Caco-2 (cell line): ENCODE results near the gene LIN28A. TPM values are rescaled to one million over a fixed set of nuclear protein-coding genes. Genes with fewer than 3 reads are reported as not detected.

Experiments
- BruUV-seq: library from RNA; stranded (reverse); fragments of 400-500 nt; replicated peaks from 2 replicates; lab custom pipeline; 2021; lab: Mats Ljungman, UMichigan
- CTCF ChIA-PET: fragments of 300-600 bp; sonication (Branson Sonifier 250); formaldehyde crosslinking; loops from one replicate; lab custom pipeline; 2022; ENCODE audit warnings: antibody characterized with exemption; lab: Charles Lee
- POLR2A ChIA-PET: fragments of 300-600 bp; sonication (Branson Sonifier 250); formaldehyde crosslinking; loops from one replicate; lab custom pipeline; 2022; ENCODE audit warnings: antibody characterized with exemption; lab: Charles Lee
- DNase-seq, 2 experiments: peaks; one replicate each; pipeline versions ENCODE4 v3.0.0 to v3.0.0-alpha.2; 2020 to 2022
- H3K27me3 ChIP-seq: replicated peaks from 2 replicates; pipeline ENCODE4 v1.6.0; 2011; ENCODE audit warnings: low read length; ENCODE audit not compliant: control insufficient read depth, insufficient read depth
- H3K36me3 ChIP-seq: 2 replicates; pipeline ENCODE4 v1.5.1; 2011; ENCODE audit warnings: low read length; ENCODE audit not compliant: control insufficient read depth, insufficient read depth
- H3K4me1 ChIP-seq: fragments of 250-450 bp; sonication (Bioruptor Pico); 2 replicates; pipeline ENCODE4 v1.5.1; 2020; ENCODE audit warnings: mild to moderate bottlenecking
- H3K4me3 ChIP-seq: 2 replicates; pipeline ENCODE4 v1.5.1; 2011; ENCODE audit warnings: low read depth, mild to moderate bottlenecking, control low read depth, low read length
- H3K9me3 ChIP-seq: fragments of 250-450 bp; sonication (Bioruptor Pico); 2 replicates; pipeline ENCODE4 v1.5.1; 2020; ENCODE audit warnings: mild to moderate bottlenecking, moderate library complexity
- H3K27ac Mint-ChIP-seq: one replicate; pipeline ENCODE4 v1.8.0; 2022; ENCODE audit warnings: mixed read lengths; ENCODE audit not compliant: unreplicated experiment
- H3K27me3 Mint-ChIP-seq: one replicate; pipeline ENCODE4 v1.8.0; 2022; ENCODE audit warnings: mixed read lengths; ENCODE audit not compliant: insufficient read depth, unreplicated experiment
- H3K36me3 Mint-ChIP-seq: one replicate; pipeline ENCODE4 v1.8.0; 2022; ENCODE audit warnings: mild to moderate bottlenecking, mixed read lengths; ENCODE audit not compliant: insufficient read depth, unreplicated experiment
- H3K4me1 Mint-ChIP-seq: one replicate; pipeline ENCODE4 v1.8.0; 2022; ENCODE audit warnings: low read depth, mixed read lengths; ENCODE audit not compliant: unreplicated experiment
- H3K4me3 Mint-ChIP-seq: one replicate; pipeline ENCODE4 v1.8.0; 2022; ENCODE audit warnings: mild to moderate bottlenecking, moderate library complexity, mixed read lengths; ENCODE audit not compliant: unreplicated experiment
- H3K9me3 Mint-ChIP-seq: one replicate; pipeline ENCODE4 v1.8.0; 2022; ENCODE audit warnings: mixed read lengths; ENCODE audit not compliant: unreplicated experiment
- CTCF ChIP-seq, 2 experiments: fragments of 200-600 bp in 1 of 2; IDR thresholded peaks; 1 replicate in 1 of 2; 2 replicates in 1 of 2; pipeline versions ENCODE4 v1.5.1 to v1.8.0; 2011 to 2022; ENCODE audit warnings: antibody characterized with exemption in 1 of 2, control low read depth in 1 of 2, inconsistent platforms in 1 of 2, low read depth in 1 of 2, low read length in 1 of 2, mild to moderate bottlenecking in 1 of 2, moderate library complexity in 1 of 2; ENCODE audit not compliant: insufficient read depth in 1 of 2, severe bottlenecking in 1 of 2, unreplicated experiment in 1 of 2
- intact Hi-C: fragments of 100-400 bp; cut with micrococcal nuclease; formaldehyde crosslinking; loops from one replicate; pipeline ENCODE4 v1.10.0; 2022; ENCODE audit not compliant: unreplicated experiment
- total RNA-seq: library from RNA; stranded (reverse); gene quantifications from 2 replicates; pipeline ENCODE4 v1.2.3, GENCODE V29; 2022

LIN28A gene
- total RNA-seq, 1 experiment from 2014 or later, result 5.7 TPM

- no peak for DNase-seq
- Mint-ChIP-seq H3K27me3 (no peaks in the 10 kb centered on the region), H3K9me3 (no peaks in the 10 kb centered on the region), H3K4me3 (peak overlapping the region; percentile 80), H3K27ac (peak overlapping the region; percentile 24), H3K4me1 (peaks cover 12% of the 10 kb centered on the region), H3K36me3 (peaks cover 68% of the 10 kb centered on the region)
- TF ChIP-seq CTCF (IDR thresholded peaks at IDR 0.05; ENCODE audit: insufficient read depth in 1 of 2, low read depth in 1 of 2, low read length in 1 of 2, severe bottlenecking in 1 of 2, unreplicated experiment in 1 of 2), result no peak
- CTCF ChIA-PET, result interaction anchor here (1.0 to 1.7 kb wide), 4 partner anchors 33 to 54 kb away, joined by 3 to 15 read pairs (median 5); partner anchors contain the start of gene DHDDS
- peaks cover 15% of the 10 kb centered on the region for H3K4me1 ChIP-seq
- no TSS peak for BruUV-seq
- POLR2A ChIA-PET, result interaction anchor here (0.7 to 1.7 kb wide), 3 partner anchors 30 to 39 kb away, joined by 3 to 8 read pairs (median 3); partner anchors contain the start of gene DHDDS
- H3K27me3 ChIP-seq, result no peaks in the 10 kb centered on the region
- H3K9me3 ChIP-seq, result no peaks in the 10 kb centered on the region
- H3K36me3 ChIP-seq, result peaks cover 1% of the 10 kb centered on the region
- H3K4me3 ChIP-seq, result peak overlapping the region; percentile 78
- intact Hi-C loops, result loop anchor here (1.0 to 5.0 kb wide), 2 partner anchors 39 to 119 kb away; partner anchors contain the start of genes CRYBG2 and DHDDS
These were observed 60.4 kb downstream of the LIN28A start for GRCh38 chr1:26470878-26471497.

- H3K36me3 ChIP-seq, result peaks cover 2% of the 10 kb centered on the region
- peak; percentile 77 to 83 for DNase-seq
- Mint-ChIP-seq H3K4me3 (peak overlapping the region; percentile 80), H3K27ac (peak overlapping the region; percentile 88), H3K27me3 (no peaks in the 10 kb centered on the region), H3K36me3 (peaks cover 71% of the 10 kb centered on the region), H3K4me1 (peaks cover 12% of the 10 kb centered on the region), H3K9me3 (no peaks in the 10 kb centered on the region)
- H3K4me3 ChIP-seq, result peak overlapping the region; percentile 78
- ChIA-PET CTCF (interaction anchor here (0.6 to 1.7 kb wide), 4 partner anchors 29 to 149 kb away, joined by 3 to 7 read pairs (median 5); partner anchors contain the start of gene DHDDS), POLR2A (interaction anchor here (0.5 to 1.7 kb wide), 3 partner anchors 30 to 42 kb away, joined by 3 to 8 read pairs (median 4); partner anchors contain the start of gene DHDDS)
- BruUV-seq, result TSS peak; percentile 46
- TF ChIP-seq CTCF (IDR thresholded peaks at IDR 0.05; ENCODE audit: insufficient read depth in 1 of 2, low read depth in 1 of 2, low read length in 1 of 2, severe bottlenecking in 1 of 2, unreplicated experiment in 1 of 2), result no peak
- intact Hi-C loops, result loop anchor here (1.0 to 5.0 kb wide), 2 partner anchors 39 to 119 kb away; partner anchors contain the start of genes CRYBG2 and DHDDS
- H3K4me1 ChIP-seq, result peaks cover 15% of the 10 kb centered on the region
- H3K9me3 ChIP-seq, result no peaks in the 10 kb centered on the region
- H3K27me3 ChIP-seq, result no peaks in the 10 kb centered on the region
These were observed 61.1 kb downstream of the LIN28A start for GRCh38 chr1:26471498-26472319.
